ENCODE data around the gene PCGF5. TPM values are rescaled to one million over a fixed set of nuclear protein-coding genes. Genes with fewer than 3 reads are reported as not detected.
"Not testable (repeated sequence)": the region's sequence is repeated elsewhere in the genome, so short reads cannot be mapped to it uniquely, and the experiment has no call there.

PCGF5 gene
- total and polyA plus RNA-seq, 10 of the 15 experiments (the other 5 are each of a cell fraction or from before 2014, with no cell fraction given): 33.2 to 79.7 (median 50.7) TPM

- TF ChIP-seq SKIL (IDR thresholded peaks at IDR 0.05; ENCODE audit: low read depth, poor library complexity, severe bottlenecking) (no peak), PKNOX1 (IDR thresholded peaks at IDR 0.05) (no peak)
- Histone ChIP-seq H3K27me3 (replicated peaks in 1 of 2; ENCODE audit: control insufficient read depth in 2 of 2, insufficient read depth in 2 of 2, low read length in 1 of 2) (no peaks in the 10 kb centered on the region), H3K79me2 (ENCODE audit: control insufficient read depth, insufficient read depth, low read length) (peaks cover 35% of the 10 kb centered on the region), H3K27ac (ENCODE audit: control insufficient read depth, insufficient read depth) (no peak overlapping the region), H2AFZ (ENCODE audit: control insufficient read depth, low read depth, low read length) (no peak overlapping the region), H3K4me2 (ENCODE audit: control insufficient read depth, insufficient read depth) (no peak overlapping the region), H3K4me3 (no peak overlapping the region), H3K4me1 (ENCODE audit: control insufficient read depth, insufficient read depth, low read length) (peaks cover 21% of the 10 kb centered on the region; the same call in 1 of the 2 replicates), H4K20me1 (ENCODE audit: control insufficient read depth, insufficient read depth) (no peaks in the 10 kb centered on the region), H3K36me3 (ENCODE audit: control insufficient read depth in 2 of 2, insufficient read depth in 2 of 2, low read length in 1 of 2) (no peaks in the 10 kb centered on the region), H3K9ac (ENCODE audit: control insufficient read depth, insufficient read depth, low read length) (no peak overlapping the region), H3K9me3 (replicated peaks; ENCODE audit: control insufficient read depth, insufficient read depth, low read length) (no peaks in the 10 kb centered on the region; the same call in 2 of the 3 replicates)
- ChIA-PET SMC1A (ENCODE audit: uncharacterized antibody, unreplicated experiment) (interaction anchor here (0.9 to 1.2 kb wide), 3 partner anchors 16 to 64 kb away, joined by 3 to 4 read pairs (median 3); no protein-coding TSS in a partner anchor), CTCF (interaction anchor here (0.7 to 1.2 kb wide), 2 partner anchors 24 to 63 kb away, joined by 3 read pairs; no protein-coding TSS in a partner anchor), POLR2A (interaction anchor here (0.8 kb wide), 1 partner anchor 20 kb away, joined by 3 read pairs; no protein-coding TSS in a partner anchor), RAD21 (ENCODE audit: unreplicated experiment) (interaction anchor here (1.2 kb wide), 1 partner anchor 62 kb away, joined by 3 read pairs; no protein-coding TSS in a partner anchor)
- no TSS peak for BruUV-seq (replicated peaks)
- FAIRE-seq (no peak), ATAC-seq (no peak), DNase-seq (ENCODE audit: low read depth, low spot score) (no peak)
- in situ Hi-C loops (cut with MboI) (no loop called here), intact Hi-C loops (cut with micrococcal nuclease; ENCODE audit: unreplicated experiment) (no loop called here)
- 84% methylated on average over 4 of the region's 4 CpGs for WGBS (ENCODE audit: insufficient coverage, insufficient replicate concordance, low lambda C conversion rate, missing lambda C conversion rate)
Measured at GRCh38 chr10:91187156-91187555, 33.3 kb upstream of the PCGF5 start.

- H3K9ac ChIP-seq (ENCODE audit: control insufficient read depth, insufficient read depth, low read length); in situ Hi-C loops (cut with MboI); FAIRE-seq; ATAC-seq; RAD21 ChIA-PET (ENCODE audit: unreplicated experiment); H2AFZ ChIP-seq (ENCODE audit: control insufficient read depth, low read depth, low read length); H3K9me3 ChIP-seq (replicated peaks; ENCODE audit: control insufficient read depth, insufficient read depth, low read length); DNase-seq (ENCODE audit: low read depth, low spot score); H3K27ac ChIP-seq (ENCODE audit: control insufficient read depth, insufficient read depth); H3K36me3 ChIP-seq (ENCODE audit: control insufficient read depth in 2 of 2, insufficient read depth in 2 of 2, low read length in 1 of 2); H3K4me2 ChIP-seq (ENCODE audit: control insufficient read depth, insufficient read depth); BruUV-seq (replicated peaks); intact Hi-C loops (cut with micrococcal nuclease; ENCODE audit: unreplicated experiment); H4K20me1 ChIP-seq (ENCODE audit: control insufficient read depth, insufficient read depth); H3K27me3 ChIP-seq (replicated peaks in 1 of 2; ENCODE audit: control insufficient read depth in 2 of 2, insufficient read depth in 2 of 2, low read length in 1 of 2); H3K4me3 ChIP-seq: not testable (repeated sequence)
- peaks cover 34% of the 10 kb centered on the region for H3K79me2 ChIP-seq (ENCODE audit: control insufficient read depth, insufficient read depth, low read length)
- ChIA-PET POLR2A (interaction anchor here (0.8 kb wide), 1 partner anchor 21 kb away, joined by 3 read pairs; no protein-coding TSS in a partner anchor), SMC1A (ENCODE audit: uncharacterized antibody, unreplicated experiment) (interaction anchor here (1.1 to 1.2 kb wide), 3 partner anchors 13 to 63 kb away, joined by 3 to 5 read pairs (median 4); no protein-coding TSS in a partner anchor), CTCF (interaction anchor here (1.2 kb wide), 1 partner anchor 63 kb away, joined by 3 read pairs; no protein-coding TSS in a partner anchor)
- peaks cover 21% of the 10 kb centered on the region; the same call in 1 of the 2 replicates for H3K4me1 ChIP-seq (ENCODE audit: control insufficient read depth, insufficient read depth, low read length)
- 81% methylated on average over 11 of the region's 11 CpGs for WGBS (ENCODE audit: insufficient coverage, insufficient replicate concordance, low lambda C conversion rate, missing lambda C conversion rate)
Measured at GRCh38 chr10:91188010-91188409, 32.5 kb upstream of the PCGF5 start.

Measured in GM12878 (cell line).